Measurements from ENCODE around the gene PBX2. TPM values are rescaled to one million over a fixed set of nuclear protein-coding genes. Genes with fewer than 3 reads are reported as not detected.

Gene PBX2
- total and polyA plus RNA-seq, 2 experiments from 2014 or later: 7.2 to 111 TPM

- TF ChIP-seq CTCF (conservative IDR thresholded peaks at IDR 0.05; ENCODE audit: low read depth in 2 of 2) (no peak), ETS1 (IDR thresholded peaks at IDR 0.05) (no peak), ZNF114 (CRISPR knock-in tag; IDR thresholded peaks at IDR 0.05) (no peak), EZH2 (IDR thresholded peaks at IDR 0.05; ENCODE audit: low read depth, unreplicated experiment) (no peak), JUNB (IDR thresholded peaks at IDR 0.05; ENCODE audit: unreplicated experiment) (no peak), POLR2AphosphoS5 (IDR thresholded peaks at IDR 0.05; ENCODE audit: low read depth) (no peak), CREB1 (CRISPR knock-in tag; IDR thresholded peaks at IDR 0.05; ENCODE audit: low read depth) (no peak), ZNF331 (CRISPR knock-in tag; IDR thresholded peaks at IDR 0.05; ENCODE audit: low read depth) (no peak), EZH2phosphoT487 (IDR thresholded peaks at IDR 0.05; ENCODE audit: unreplicated experiment) (no peak), REST (IDR thresholded peaks at IDR 0.05; ENCODE audit: unreplicated experiment) (no peak), NANOG (IDR thresholded peaks at IDR 0.05; ENCODE audit: borderline replicate concordance) (no peak), STAT1 (IDR thresholded peaks at IDR 0.05; ENCODE audit: unreplicated experiment) (no peak)
These were observed 16.8 kb downstream of the PBX2 start (continued) for GRCh38 chr6:32173051-32173727.

DNA sequence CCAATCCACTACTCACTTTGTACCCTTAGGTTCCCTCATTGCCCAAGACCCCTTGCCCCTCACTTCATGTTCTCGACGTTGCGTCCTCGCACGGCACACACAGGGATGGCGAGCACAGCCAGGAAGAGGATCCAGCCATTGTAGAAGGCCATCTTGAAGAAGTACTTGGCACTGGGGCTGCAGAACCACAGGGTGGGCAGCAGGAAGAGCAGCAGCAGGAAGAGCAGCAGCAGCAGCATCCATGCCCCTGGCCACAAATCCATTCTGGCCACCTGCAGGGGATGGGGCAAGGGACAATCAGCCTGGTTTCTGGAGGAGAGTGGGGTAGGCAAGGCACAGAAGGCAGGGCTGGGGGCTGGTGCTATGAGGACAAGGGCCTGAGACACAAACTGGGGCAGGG is 18.8 kb downstream of the PBX2 start:
- 0 out of 2 replicates have a peak overlapping the region, but pooled peaks have one; percentile 32 for H3K27ac Mint-ChIP-seq
- no peaks in the 10 kb centered on the region; the same call in 1 of the 2 replicates for H3K36me3 ChIP-seq (ENCODE audit: insufficient read depth)
- H3K4me1 ChIP-seq (ENCODE audit: insufficient read depth): peaks cover 17% of the 10 kb centered on the region
- peaks cover 19% of the 10 kb centered on the region; the same call in 1 of the 2 replicates for H4K20me1 ChIP-seq (replicated peaks; ENCODE audit: insufficient read depth)
- H3K27ac ChIP-seq (ENCODE audit: low read depth): no peak overlapping the region
- H2AFZ ChIP-seq: no peak overlapping the region
- DNase-seq (ENCODE audit: low spot score) (no peak), ATAC-seq (no peak)
- no peak overlapping the region for H3K4me2 ChIP-seq
- no peak overlapping the region for H3K4me3 ChIP-seq
- H3K9me3 Mint-ChIP-seq: no peaks in the 10 kb centered on the region
- H3K27me3 Mint-ChIP-seq (ENCODE audit: insufficient read depth, low read depth, poor library complexity): peaks cover 10% of the 10 kb centered on the region
- peaks cover 33% of the 10 kb centered on the region for H3K4me1 Mint-ChIP-seq
- H3K79me2 ChIP-seq (replicated peaks; ENCODE audit: insufficient read depth): peaks cover 41% of the 10 kb centered on the region
- peaks cover 46% of the 10 kb centered on the region for H3K36me3 Mint-ChIP-seq (ENCODE audit: low read depth)
- H3K4me3 Mint-ChIP-seq: no peak overlapping the region
- H3F3A ChIP-seq (replicated peaks; ENCODE audit: low read depth): peaks cover 12% of the 10 kb centered on the region
- H3K9me2 ChIP-seq (ENCODE audit: insufficient read depth): no peaks in the 10 kb centered on the region
- no peaks in the 10 kb centered on the region for H3K27me3 ChIP-seq (ENCODE audit: insufficient read depth)
- TF ChIP-seq EZH2phosphoT487 (IDR thresholded peaks at IDR 0.05; ENCODE audit: unreplicated experiment): no peak
- TF ChIP-seq POLR2AphosphoS5 (IDR thresholded peaks at IDR 0.05; ENCODE audit: low read depth): no peak
- TF ChIP-seq EZH2 (IDR thresholded peaks at IDR 0.05; ENCODE audit: low read depth, unreplicated experiment): no peak
- TF ChIP-seq STAT1 (IDR thresholded peaks at IDR 0.05; ENCODE audit: unreplicated experiment): no peak
- TF ChIP-seq CREB1 (CRISPR knock-in tag; IDR thresholded peaks at IDR 0.05; ENCODE audit: low read depth): no peak
- TF ChIP-seq NANOG (IDR thresholded peaks at IDR 0.05; ENCODE audit: borderline replicate concordance): no peak
- no peak for TF ChIP-seq ZNF331 (CRISPR knock-in tag; IDR thresholded peaks at IDR 0.05; ENCODE audit: low read depth)
- TF ChIP-seq ZNF114 (CRISPR knock-in tag; IDR thresholded peaks at IDR 0.05): no peak
- no peak for TF ChIP-seq CTCF (conservative IDR thresholded peaks at IDR 0.05; ENCODE audit: low read depth in 2 of 2)
- no peak for TF ChIP-seq ETS1 (IDR thresholded peaks at IDR 0.05)
